Activated naive CD8-positive, alpha-beta T cell treated with anti-CD3 and anti-CD28 coated beads, Interleukin-2, amount 50 U/mL, for 16 hours (primary cell): ENCODE data around the gene MPRIP.

Source experiments
- DNase-seq: peaks from one replicate; pipeline ENCODE4 v3.0.0-alpha.2; 2020; ENCODE audit warnings: low read depth, low spot score

The MPRIP gene

DNA sequence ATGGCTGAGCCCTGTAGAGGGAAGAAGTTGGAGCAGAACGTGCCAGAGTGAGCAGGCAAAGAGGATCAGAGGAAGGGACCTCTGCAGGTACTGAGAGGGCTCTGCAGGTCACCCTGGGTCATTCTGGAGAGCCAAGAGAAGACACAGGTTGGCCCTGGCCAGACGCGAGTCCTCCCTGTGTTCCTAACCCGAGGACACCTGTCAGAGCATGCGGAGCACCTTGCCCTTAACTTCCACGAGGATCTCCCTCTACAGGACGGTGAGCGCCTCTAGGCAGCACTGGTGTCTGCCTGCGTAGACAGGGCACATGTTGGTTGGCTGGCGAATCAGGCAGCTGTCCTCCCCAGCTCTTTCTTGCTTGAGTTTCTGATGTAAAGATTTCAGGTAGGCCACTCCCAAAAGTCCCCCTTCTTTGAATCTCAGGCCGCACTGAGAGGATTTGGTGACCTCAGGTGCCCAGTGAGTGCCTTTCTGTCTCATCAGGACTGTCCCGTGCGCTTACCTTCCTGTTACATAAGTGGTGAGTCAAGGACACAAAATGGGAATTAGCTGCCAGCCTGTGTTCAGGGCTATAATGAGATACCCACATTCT lies 45.3 kb downstream of the MPRIP start:
- no peak for DNase-seq

DNA sequence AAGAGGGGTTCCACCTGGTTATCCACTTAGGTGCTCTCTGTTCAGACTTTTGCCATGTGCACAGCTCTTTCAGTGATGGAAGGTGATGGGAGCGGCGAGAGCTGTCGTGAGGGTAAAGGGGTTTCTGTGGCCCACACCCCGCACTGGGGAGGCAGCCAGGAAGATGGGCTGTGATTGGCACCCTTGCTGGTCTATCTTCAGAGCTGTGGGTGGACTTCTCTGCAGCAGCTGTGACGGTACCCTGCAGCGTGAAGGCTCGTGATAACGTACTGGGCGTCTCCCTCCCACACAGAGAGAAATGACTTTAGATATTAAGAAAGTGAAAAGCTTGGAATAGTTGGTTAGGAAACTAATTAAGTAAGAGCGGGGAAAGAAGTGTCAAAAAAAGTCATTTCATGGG lies 45.8 kb downstream of the MPRIP start:
- DNase-seq = no peak

GRCh38 chr17:17088541-17089525 lies 46.6 kb downstream of the MPRIP start:
- DNase-seq = no peak

DNA sequence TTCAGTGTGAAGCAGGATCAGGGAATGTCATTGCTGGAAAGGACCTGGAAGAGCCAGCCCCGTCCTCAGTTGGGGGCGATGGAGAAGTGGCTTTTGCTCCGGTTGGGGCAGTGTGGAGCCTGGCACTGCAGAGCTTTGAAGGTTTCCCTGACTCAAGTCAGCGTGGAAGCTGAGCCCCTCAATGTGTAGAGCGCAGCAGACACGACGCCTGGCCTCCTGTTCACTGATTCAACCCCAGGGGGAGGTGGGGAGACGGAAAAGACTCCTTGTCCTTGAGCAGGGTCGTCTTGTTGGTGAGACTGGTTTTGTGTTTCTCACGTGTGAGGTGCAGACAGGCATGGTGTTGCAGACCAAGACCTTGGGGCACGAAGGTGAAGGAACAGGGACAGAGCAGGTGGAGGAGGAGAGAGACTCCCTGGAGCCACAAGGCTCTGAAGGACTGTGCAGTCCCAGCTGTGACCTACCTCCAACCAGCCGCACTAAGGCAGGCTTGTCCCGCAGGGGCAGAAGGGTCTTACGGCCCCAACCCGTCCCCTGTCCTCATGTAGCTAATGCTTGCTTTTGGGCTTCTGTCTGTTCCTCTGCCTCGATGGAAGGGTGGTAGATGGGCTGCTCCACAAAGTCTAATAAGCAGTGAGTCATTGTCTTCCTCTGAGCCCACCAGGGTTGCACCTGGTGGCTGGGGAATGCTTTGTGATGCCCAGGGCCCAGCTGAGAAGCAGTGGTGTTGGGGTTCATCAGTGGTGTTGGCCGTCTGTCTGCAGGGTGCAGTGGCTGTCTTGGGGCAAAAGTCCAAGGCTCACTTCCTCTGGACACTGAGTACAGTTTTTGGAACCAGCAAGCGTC lies 47.8 kb downstream of the MPRIP start:
- DNase-seq = no peak

- no peak for DNase-seq
These were observed 48.4 kb downstream of the MPRIP start for GRCh38 chr17:17090642-17091103.

GRCh38 chr17:17091276-17091675 lies 49.0 kb downstream of the MPRIP start:
- no peak for DNase-seq

DNA sequence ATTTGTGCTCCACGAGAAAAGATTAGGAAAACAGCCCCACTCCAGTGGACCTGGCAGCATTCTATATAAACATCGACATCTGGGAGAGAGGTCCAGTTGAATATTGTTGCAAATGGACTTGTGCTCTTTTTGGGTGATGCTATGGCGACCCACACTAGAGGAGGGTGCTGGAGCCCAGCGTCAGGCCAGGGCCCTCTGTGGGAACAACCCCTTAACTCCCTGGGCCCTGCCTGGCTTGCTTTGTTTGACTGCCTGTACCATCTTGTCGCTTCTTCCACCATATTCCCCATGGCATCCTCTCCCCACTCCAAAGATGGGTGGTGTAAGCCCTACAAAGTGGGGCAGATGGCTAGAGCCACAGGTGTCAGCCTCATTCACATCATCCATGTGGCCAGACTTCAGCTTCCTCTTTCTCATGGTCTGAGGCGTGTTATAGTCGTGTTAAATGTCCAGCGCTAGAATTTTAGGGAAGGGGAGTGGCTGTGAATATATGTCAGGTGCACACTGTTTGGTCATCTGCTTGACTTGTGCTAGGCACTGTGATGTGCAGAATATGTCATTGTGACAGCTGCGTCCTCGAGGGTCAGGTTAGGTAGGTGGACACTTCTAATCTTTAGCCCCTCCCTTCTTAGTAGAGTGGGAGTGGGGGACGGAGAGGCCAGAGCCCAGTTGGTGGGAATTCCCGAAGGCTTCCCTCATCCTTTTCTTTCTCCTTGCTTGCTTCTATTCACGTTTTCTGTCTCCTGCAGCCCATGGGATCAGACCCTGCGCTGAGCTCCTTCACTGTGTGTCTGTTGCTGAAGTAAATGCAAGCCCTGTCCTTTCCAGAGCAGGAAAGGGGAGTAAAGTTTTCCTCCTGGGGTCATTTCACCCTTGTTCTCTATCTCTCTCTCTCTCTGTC lies 49.8 kb downstream of the MPRIP start:
- no peak for DNase-seq

GRCh38 chr17:17093764-17094163 lies 51.5 kb downstream of the MPRIP start:
- no peak for DNase-seq

GRCh38 chr17:17096438-17097178 lies 54.4 kb downstream of the MPRIP start:
- DNase-seq = no peak

DNA sequence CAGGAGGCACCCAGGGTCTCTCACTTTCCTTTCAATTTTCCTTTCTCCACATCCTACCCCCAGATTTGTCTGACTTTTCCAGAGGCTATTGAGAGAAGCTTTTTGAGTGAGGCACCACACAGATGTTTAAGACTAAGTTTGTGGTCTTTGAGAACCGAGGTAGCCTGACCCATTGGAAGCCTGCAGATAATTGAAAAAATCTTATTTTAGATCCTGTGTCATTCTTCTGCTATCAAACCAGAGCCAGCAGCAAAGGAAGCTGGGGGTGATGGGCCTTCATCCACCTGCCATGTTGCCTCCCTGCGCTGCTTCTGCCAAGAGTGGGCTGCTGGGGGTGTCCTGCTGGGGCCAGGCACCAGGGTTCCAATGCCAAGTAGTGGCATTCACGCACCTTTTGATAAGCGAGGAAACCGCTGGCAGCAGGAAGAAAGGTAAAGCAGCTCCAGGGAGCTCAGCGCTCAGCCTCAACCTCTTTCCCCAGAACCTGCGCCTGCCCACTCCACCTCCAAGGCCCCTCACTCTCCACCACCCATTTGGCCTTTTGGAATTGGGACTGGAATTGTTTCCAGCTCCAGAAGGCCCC lies 55.6 kb downstream of the MPRIP start:
- DNase-seq = no peak

DNA sequence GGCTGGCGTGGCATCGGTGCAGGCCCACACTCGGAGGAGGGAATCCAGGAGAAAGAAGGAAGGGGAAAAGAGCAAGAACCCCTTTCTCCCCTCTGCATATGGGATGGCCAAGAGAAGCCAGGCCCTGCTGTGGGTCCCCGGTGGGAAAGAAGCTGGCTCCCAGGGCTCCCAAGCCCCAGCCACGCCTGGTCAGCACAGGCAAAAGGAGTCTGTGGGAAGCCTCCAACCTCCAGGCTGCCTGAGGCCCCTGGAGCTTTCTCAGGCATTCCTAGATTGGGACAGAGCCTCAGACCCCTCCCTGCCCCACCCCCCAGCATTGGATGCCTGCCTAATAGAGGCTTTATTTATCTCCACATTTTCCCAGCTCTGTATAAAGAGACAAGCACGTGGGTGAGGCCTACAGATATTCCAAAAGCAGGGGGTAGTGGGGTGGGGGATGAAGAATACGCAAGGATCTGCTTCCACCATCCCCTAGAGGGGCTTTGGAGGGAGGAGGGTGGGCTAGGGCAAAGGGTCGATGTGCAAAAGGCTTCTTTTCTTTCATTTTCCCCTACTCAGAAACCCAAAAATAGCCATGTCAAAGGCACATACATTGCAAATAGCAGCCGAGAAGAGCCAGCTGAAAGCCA lies 56.4 kb downstream of the MPRIP start:
- DNase-seq = no peak

DNA sequence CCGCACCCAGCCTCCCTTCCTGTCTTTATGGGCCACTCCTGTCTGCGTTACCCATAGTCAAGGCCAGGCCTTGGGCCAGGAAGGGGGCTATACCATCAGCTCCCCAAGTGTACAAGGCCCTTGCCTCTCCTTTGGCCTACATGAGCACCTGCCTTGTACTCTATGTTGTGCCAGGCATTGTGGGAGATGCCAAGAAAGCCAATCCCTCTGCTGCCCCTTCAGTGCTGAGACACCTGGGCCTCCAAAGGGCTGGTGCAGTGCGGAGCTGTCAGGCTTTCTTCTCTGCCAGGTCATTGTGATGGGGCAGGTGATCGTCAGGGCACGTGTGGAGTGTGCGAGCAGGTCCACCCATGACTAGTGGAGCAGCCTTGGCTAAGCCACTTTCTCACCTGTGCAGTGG lies 59.9 kb downstream of the MPRIP start:
- no peak for DNase-seq

- no peak for DNase-seq
These were observed 60.9 kb downstream of the MPRIP start for GRCh38 chr17:17103160-17103559.

DNA sequence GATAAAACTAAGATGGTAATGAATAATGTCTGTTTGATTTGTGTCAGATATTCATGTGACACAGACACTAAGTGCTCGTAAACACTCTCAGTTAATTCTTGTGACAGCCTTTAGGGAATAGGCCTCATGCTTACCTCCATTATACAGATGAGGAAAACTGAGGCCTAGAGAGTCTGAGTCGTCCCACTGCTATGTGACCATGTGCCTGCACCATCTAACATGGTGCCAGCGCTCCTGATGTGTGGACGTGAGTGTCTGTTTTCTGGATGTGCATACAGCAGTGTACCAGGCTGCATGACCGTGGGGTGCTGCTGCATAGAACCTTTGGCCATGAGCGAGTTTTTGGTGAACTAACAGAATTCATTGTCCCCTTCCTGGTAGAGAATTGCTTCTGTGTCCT lies 61.8 kb downstream of the MPRIP start:
- no peak for DNase-seq

GRCh38 chr17:17104494-17104893 lies 62.2 kb downstream of the MPRIP start:
- no peak for DNase-seq

DNA sequence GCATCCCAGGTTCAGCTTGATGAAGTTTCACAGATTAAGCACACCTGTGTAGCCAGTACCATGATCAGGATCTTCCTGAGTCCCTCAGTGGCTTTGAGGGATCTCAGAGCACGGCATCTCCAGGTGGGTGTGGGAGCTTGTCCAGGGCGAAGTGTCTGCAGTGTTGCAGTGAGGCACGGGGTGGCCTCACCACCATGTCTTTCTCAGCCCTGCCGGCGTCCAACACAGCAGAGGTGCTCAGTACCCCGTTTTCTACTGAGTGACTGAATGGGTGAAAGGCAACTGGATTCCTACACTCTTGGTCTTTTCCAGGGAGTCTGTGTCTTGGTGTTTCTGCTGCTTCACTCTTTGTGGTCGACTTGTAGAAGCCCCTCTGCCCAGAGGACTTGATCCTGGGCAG lies 63.7 kb downstream of the MPRIP start:
- DNase-seq = no peak

GRCh38 chr17:17106756-17107155 lies 64.5 kb downstream of the MPRIP start:
- DNase-seq = no peak

GRCh38 chr17:17107281-17107680 lies 65.0 kb downstream of the MPRIP start:
- no peak for DNase-seq

DNA sequence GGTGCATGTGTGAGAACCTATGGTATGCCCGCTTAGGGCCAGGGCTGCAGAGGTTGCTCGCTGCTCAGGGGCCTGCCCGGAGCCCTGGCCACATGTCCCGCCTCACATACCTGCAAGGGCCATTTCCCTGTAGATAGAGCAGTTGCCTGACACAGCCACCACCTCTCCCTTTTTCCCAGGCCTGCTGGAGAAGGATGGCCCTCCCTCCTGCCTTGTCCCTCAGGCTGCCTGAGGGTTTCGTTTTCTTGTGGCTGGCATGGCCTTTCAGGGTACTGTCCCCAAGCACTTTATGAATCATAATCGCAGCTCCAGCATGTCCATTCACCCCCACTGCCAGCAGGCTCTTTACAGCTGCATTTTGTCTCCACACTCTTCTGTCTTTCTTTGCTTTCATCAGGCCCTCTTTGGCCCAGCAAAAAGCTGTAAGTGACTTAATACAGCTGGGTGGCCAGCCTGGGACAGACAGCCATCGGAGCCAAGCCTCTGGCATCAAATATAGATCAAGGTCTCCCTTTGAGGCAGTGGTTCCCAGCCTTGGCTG lies 65.7 kb downstream of the MPRIP start:
- no peak for DNase-seq
